ENCODE results near the gene CCNF. TPM values are rescaled to one million over a fixed set of nuclear protein-coding genes. Genes with fewer than 3 reads are reported as not detected.

The CCNF gene
- total and polyA plus RNA-seq, 9 of the 15 experiments (the other 6 are each of a cell fraction or from before 2014, with no cell fraction given) = 4.1 to 70.1 (median 29.5) TPM

- TF ChIP-seq HMGXB4 (CRISPR knock-in tag; IDR thresholded peaks at IDR 0.05) = 0 out of 2 replicates have a peak, but pooled peaks have one; percentile 47
- no peak for TF ChIP-seq GATA2 (CRISPR knock-in tag; IDR thresholded peaks at IDR 0.05)
- TF ChIP-seq KDM5B (IDR thresholded peaks at IDR 0.05; ENCODE audit: insufficient replicate concordance, low read depth, low read length) = peak; percentile 37
- no peak for TF ChIP-seq PURB (CRISPR knock-in tag; IDR thresholded peaks at IDR 0.05; ENCODE audit: low read depth)
- peak; percentile 7 for TF ChIP-seq HNRNPLL (IDR thresholded peaks at IDR 0.05; ENCODE audit: low read depth, low read length, poor library complexity, severe bottlenecking)
- TF ChIP-seq, protein P1, sequence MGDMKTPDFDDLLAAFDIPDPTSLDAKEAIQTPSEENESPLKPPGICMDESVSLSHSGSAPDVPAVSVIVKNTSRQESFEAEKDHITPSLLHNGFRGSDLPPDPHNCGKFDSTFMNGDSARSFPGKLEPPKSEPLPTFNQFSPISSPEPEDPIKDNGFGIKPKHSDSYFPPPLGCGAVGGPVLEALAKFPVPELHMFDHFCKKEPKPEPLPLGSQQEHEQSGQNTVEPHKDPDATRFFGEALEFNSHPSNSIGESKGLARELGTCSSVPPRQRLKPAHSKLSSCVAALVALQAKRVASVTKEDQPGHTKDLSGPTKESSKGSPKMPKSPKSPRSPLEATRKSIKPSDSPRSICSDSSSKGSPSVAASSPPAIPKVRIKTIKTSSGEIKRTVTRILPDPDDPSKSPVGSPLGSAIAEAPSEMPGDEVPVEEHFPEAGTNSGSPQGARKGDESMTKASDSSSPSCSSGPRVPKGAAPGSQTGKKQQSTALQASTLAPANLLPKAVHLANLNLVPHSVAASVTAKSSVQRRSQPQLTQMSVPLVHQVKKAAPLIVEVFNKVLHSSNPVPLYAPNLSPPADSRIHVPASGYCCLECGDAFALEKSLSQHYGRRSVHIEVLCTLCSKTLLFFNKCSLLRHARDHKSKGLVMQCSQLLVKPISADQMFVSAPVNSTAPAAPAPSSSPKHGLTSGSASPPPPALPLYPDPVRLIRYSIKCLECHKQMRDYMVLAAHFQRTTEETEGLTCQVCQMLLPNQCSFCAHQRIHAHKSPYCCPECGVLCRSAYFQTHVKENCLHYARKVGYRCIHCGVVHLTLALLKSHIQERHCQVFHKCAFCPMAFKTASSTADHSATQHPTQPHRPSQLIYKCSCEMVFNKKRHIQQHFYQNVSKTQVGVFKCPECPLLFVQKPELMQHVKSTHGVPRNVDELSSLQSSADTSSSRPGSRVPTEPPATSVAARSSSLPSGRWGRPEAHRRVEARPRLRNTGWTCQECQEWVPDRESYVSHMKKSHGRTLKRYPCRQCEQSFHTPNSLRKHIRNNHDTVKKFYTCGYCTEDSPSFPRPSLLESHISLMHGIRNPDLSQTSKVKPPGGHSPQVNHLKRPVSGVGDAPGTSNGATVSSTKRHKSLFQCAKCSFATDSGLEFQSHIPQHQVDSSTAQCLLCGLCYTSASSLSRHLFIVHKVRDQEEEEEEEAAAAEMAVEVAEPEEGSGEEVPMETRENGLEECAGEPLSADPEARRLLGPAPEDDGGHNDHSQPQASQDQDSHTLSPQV (IDR thresholded peaks at IDR 0.05) = 0 out of 2 replicates have a peak, but pooled peaks have one; percentile 47
- TF ChIP-seq RAD21 (CRISPR knock-in tag; conservative IDR thresholded peaks at IDR 0.05 in 1 of 2, IDR thresholded peaks at IDR 0.05 in 1 of 2) = peak; percentile 39 to 47
- TF ChIP-seq FOXK2 (conservative IDR thresholded peaks at IDR 0.05 in 1 of 2, IDR thresholded peaks at IDR 0.05 in 1 of 2; ENCODE audit: low read depth in 2 of 2) = no peak
- TF ChIP-seq ZNF655 (CRISPR knock-in tag; IDR thresholded peaks at IDR 0.05) = no peak
- TF ChIP-seq CEBPG (CRISPR knock-in tag; IDR thresholded peaks at IDR 0.05) = 0 out of 2 replicates have a peak, but pooled peaks have one; percentile 40
- no peak for TF ChIP-seq CEBPG (tag; conservative IDR thresholded peaks at IDR 0.05 in 1 of 2, IDR thresholded peaks at IDR 0.05 in 1 of 2)
- no peak for TF ChIP-seq ZNF717 (CRISPR knock-in tag; IDR thresholded peaks at IDR 0.05)
- peak; percentile 52 for TF ChIP-seq CREM (IDR thresholded peaks at IDR 0.05; ENCODE audit: low read depth)
- peak; percentile 39 for TF ChIP-seq SMC3 (conservative IDR thresholded peaks at IDR 0.05; ENCODE audit: insufficient read depth, low read depth, low read length)
- TF ChIP-seq CTCFL (IDR thresholded peaks at IDR 0.05; ENCODE audit: borderline replicate concordance, insufficient read depth, low read depth, low read length, poor library complexity, severe bottlenecking) = peak; percentile 57
- TF ChIP-seq GABPA (tag; conservative IDR thresholded peaks at IDR 0.05; ENCODE audit: low read depth) = no peak
Measured at GRCh38 chr16:2428051-2428783, 1.0 kb upstream of the CCNF start (continued).

Measured in K562 (cell line).